SK-N-SH (cell line): ENCODE measurements around the gene BRCA1.

ENCODE experiments used
- CTCF ChIP-seq: fragments of 200-600 bp; sonication (generic); IDR thresholded peaks from 2 replicates; pipeline ENCODE4 v1.6.1; 2017; ENCODE audit warnings: antibody characterized with exemption, mild to moderate bottlenecking, moderate library complexity
- ELF1 ChIP-seq: IDR thresholded peaks from 2 replicates; pipeline ENCODE4 v1.4.0; 2012
- EP300 ChIP-seq, 2 experiments: IDR thresholded peaks; 2 replicates each; pipeline versions ENCODE4 v1.4.0 to v1.6.1; 2012; ENCODE audit warnings: borderline replicate concordance in 1 of 2, low read depth in 1 of 2, low read length in 1 of 2
- FOXJ3 ChIP-seq: sonication (generic); formaldehyde crosslinking; IDR thresholded peaks from 2 replicates; pipeline ENCODE4 v1.5.1; 2020; ENCODE audit warnings: mild to moderate bottlenecking, missing genetic modification reagents
- JUND ChIP-seq: IDR thresholded peaks from 2 replicates; pipeline ENCODE4 v1.4.0; 2012
- MXI1 ChIP-seq: IDR thresholded peaks from 2 replicates; pipeline ENCODE4 v1.6.1; 2012; ENCODE audit warnings: mild to moderate bottlenecking, low read depth, low read length, improper control_type of control experiment
- POLR2AphosphoS5 ChIP-seq: IDR thresholded peaks from 2 replicates; pipeline ENCODE4 v1.6.1; 2012; ENCODE audit warnings: low read depth, low read length
- RCOR1 ChIP-seq: fragments of 150-350 bp; IDR thresholded peaks from 2 replicates; pipeline ENCODE4 v1.6.1; 2017; ENCODE audit warnings: antibody characterized with exemption, low read length
- TAF1 ChIP-seq: IDR thresholded peaks from 2 replicates; pipeline ENCODE4 v1.6.1; 2012; ENCODE audit warnings: low read depth, mild to moderate bottlenecking, low read length, moderate library complexity, borderline replicate concordance
- TCF12 ChIP-seq: IDR thresholded peaks from 2 replicates; pipeline ENCODE4 v1.4.0; 2012
- YY1 ChIP-seq: IDR thresholded peaks from 2 replicates; pipeline ENCODE4 v1.4.0; 2012; ENCODE audit warnings: low read depth, mild to moderate bottlenecking
- TF ChIP-seq, protein P1 (sequence below): fragments of 150-350 bp; IDR thresholded peaks from 2 replicates; pipeline ENCODE4 v1.6.1; 2017; ENCODE audit warnings: antibody characterized with exemption, low read length, low read depth, borderline replicate concordance

DNA sequence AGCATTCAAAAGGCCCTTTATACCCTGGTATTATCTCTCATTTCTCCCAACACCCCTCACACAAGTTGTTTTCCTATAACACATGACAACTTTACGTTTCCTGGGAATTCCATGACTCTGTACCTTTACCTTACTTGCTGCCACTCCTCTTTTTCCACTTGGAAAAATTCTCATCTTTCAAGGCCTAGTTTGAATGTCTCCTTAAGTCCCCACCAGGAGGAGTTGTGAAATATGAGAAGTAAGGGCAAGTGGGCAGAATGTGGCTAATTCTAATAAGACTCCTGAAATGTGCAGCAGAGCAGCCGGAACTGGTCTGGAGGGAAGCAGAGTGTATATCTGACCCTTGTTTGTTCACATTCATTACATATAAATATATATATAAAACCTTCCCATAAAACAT, 39.7 kb downstream of the BRCA1 start:
- TF ChIP-seq POLR2AphosphoS5 = no peak
- TF ChIP-seq FOXJ3 = no peak
- TF ChIP-seq CTCF = peak; percentile 20; the same call in 1 of the 2 replicates
- no peak for TF ChIP-seq TCF12
- no peak for TF ChIP-seq EP300 (IDR thresholded peaks at IDR 0.05; ENCODE audit: borderline replicate concordance in 1 of 2, low read depth in 1 of 2, low read length in 1 of 2)
- TF ChIP-seq MXI1 = no peak
- TF ChIP-seq TAF1 = no peak
- no peak for TF ChIP-seq YY1
- TF ChIP-seq RCOR1 = no peak
- TF ChIP-seq, protein P1, sequence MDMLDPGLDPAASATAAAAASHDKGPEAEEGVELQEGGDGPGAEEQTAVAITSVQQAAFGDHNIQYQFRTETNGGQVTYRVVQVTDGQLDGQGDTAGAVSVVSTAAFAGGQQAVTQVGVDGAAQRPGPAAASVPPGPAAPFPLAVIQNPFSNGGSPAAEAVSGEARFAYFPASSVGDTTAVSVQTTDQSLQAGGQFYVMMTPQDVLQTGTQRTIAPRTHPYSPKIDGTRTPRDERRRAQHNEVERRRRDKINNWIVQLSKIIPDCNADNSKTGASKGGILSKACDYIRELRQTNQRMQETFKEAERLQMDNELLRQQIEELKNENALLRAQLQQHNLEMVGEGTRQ = no peak
- no peak for TF ChIP-seq JUND
- no peak for TF ChIP-seq ELF1
